GM18498 (cell line): ENCODE measurements around the gene TMEM259.

Source experiments
- ATAC-seq: cut with Tn5 transposase; IDR thresholded peaks from one replicate; pipeline ENCODE4 v1.9.1; 2021; ENCODE audit warnings: mild to moderate bottlenecking, moderate library complexity; ENCODE audit not compliant: unreplicated experiment

Gene TMEM259

DNA sequence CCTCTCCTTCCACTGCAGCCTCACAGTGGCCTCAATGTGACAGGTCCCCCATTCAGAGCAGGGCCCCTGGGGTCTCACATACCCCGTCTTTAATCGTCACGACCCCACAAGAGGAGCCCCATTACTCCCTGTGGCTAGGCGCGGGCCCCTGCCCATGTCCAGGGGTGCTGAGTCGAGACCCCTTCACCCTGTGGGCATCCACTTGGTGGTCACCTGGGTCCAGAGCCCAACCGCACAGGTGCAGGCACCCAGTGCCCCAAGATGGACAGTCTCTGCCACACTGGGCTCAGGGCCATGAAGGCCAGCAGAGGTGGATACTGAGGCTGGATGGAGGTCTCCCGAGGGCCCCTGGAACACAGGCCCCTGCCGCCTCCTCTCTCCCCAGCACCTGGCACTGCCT is 3.0 kb downstream of the TMEM259 start:
- ATAC-seq, result no peak

DNA sequence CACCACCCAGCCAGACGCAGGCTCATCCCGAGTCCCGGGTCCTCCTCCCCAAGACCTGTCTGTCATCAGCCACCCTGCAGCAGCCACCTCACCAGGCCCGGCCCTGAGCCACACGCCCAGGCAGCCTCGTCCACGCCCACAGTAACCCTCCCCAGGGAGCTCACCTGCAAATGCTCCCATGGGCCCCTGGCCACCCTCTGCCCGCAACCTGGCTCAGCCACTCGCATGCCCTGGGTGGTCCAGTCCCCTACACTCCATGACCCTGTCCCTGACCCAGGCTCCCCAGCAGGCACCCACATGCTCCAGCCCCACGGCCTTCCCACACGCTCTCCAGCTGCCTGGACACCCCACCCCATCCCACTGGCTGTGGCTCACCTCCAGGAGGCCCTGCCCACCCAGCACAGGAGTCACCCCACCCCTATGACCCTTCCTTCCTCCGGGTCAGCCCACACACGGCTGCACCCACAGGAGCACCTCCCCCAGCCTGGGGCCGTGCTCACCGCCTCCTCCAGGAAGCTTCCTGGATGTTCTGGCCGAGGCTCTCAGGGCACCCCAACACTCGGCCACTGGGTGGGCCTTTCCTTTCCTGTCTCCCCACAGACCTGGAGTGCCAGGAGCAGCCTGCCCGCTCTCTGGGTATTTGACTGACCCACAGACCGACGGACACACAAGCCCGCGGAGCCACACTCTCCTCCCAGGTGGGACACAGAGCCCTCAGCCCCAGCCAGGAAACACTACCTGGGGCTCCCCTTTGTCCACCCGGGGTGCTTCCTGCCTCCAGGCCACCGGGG is 3.6 kb downstream of the TMEM259 start:
- no peak for ATAC-seq

- no peak for ATAC-seq
These were observed 4.2 kb downstream of the TMEM259 start for GRCh38 chr19:1016647-1017114.

- no peak for ATAC-seq
These were observed 4.9 kb downstream of the TMEM259 start for GRCh38 chr19:1015782-1016646.

- ATAC-seq, result no peak
These were observed 5.7 kb downstream of the TMEM259 start for GRCh38 chr19:1015061-1015781.

- no peak for ATAC-seq
These were observed 6.5 kb downstream of the TMEM259 start for GRCh38 chr19:1014161-1015060.

DNA sequence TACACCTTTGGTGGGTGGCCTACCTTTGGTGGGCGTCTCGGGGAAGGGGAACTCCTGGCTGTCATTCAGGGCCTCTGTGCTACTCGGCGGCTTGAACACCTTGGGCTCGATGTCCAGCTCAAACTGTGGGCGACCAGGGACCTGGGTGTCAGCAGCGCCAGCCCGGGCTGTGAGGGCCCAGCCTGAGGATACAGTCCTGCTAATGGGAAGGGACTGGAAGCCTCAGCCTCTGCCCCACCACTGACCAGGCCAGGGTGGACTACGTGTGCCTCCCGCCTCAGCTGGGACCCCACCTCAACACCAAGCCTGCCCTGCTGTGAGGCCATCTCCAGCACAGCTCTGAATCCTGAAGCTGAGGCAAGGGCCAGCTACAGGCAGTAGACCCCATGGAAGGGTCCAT is 7.7 kb downstream of the TMEM259 start:
- ATAC-seq, result no peak

- no peak for ATAC-seq
These were observed 8.6 kb downstream of the TMEM259 start for GRCh38 chr19:1012334-1012733.

DNA sequence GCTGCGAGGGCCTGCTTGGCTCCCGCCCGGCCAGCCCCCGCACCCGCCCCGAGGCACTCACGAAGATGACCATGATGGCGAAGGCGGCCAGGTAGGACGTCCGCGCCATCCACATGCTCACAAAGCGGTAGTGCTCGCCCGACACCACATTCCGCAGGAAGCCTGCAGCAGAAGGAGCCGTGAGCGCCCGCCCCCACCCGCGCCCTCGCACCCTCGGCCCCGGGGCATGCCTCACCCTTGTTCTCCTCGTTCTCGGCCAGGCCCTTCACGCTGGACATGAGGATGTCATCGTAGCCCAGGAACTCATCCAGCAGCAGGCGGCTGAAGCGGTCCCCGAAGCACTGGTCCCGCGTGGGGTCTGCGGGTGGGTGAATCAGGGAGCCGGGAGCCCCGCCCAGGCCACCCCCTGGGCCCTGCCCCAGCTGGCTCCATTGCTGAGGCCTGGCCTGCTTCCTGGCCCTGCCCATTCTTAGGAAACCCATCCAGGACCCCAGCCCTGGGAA is 9.0 kb downstream of the TMEM259 start:
- ATAC-seq, result no peak

DNA sequence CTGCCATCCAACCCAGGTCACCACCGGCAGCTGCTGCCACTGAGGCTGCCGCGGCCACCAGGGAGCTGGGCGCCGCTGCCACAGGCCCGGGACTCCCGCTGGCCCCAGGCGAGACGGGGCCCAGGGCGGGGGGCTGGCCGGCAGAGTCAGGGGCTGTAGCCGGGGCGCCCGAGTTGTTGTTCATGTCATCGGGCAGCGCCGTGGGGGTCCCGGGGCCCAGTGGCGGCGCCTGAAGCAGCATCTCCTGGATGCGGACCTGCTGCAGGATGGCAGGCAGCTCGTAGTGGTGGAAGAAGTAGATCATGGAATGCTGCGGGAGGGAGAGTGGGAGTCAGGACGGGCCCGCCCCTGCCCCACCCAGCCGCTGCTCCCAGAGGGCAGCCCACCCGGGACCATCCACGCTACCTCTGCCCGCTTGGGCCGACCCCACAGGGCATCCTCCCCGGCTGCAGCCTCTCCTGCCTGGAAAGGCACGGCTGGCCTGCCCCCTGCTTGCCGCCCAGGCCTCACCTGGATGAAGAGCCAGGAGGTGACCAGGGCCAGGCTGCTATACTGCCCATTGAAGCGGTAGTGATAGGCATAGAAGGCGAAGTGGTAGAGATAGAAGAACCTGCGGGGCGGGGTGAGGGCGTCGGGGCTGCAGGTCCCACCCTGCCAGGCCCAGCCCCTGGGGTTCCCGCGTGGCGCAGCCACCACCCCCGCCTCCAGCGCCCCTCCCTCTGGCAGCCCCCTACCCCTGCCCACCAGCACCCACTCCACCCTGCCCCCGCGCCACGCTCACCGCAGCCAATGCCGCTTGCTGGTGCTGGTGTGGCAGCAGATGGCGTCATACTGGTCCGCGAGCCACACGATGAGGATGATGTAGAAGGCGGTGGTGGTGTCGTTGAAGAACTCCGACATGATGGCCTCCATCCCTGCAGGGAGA is 10.1 kb downstream of the TMEM259 start:
- no peak for ATAC-seq

DNA sequence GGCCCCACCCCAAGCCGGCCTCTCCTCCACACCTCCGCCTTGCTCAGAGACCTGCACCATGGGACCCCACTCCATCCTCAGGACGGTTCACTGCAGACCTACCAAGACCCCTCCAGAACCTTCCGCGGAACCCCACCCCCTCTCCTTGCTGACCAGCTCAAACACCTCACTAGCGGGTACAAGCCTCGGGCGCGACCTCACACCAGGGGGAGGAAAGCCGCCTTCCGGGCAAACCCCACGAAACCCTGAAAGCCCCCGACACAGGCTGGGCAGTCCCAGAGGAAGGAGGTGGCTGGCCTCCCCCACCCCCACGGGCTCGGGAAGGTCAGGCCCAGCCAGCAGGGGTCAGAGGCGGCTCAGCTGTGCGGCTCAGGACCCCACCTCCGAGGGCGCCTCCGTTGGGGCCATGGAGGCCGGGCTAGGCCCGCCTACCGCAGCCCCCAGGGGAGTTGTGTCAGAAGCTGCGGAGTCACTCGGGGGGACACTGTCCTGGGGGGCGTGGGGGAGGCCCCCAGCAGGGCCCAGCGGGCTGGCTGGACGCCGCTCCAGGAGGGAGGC is 10.9 kb downstream of the TMEM259 start:
- ATAC-seq, result no peak

DNA sequence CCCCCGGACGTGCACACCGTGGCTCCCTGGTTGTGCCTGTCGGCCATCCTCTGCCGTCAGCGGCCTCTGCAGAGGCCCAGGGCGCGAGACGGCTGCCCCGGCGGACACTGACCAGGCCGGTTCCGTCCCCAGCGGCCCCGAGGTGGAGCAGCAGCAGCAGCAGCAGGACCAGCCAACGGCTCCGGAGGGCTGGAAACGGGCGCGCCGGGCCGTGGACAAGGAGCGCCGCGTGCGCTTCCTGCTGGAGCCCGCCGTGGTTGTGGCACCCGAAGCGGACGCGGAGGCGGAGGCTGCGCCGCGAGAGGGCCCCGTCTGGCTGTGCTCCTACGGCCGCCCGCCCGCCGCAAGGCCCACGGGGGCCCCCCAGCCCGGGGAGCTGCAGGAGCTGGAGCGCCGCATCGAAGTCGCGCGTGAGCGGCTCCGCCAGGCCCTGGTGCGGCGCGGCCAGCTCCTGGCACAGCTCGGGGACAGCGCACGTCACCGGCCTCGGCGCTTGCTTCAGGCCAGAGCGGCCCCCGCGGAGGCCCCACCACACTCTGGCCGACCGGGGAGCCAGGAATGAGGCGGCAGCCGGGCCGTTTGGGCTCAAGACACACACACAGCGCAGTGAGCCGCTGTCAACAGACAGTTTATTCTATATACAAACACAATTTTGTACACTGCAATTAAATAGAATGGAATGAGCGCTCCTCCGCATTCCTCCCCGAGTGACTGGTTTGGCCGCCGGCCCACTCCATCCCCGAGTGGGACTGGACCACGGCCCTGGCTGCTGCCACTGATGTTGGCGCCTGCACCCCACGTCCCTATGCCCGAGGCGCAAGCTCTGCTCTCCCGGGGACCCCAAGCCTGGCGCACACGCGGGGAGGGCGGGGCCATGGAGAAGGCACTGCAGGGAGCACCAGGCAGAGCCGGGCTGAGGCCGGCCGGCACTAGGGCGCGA is 11.6 kb downstream of the TMEM259 start:
- no peak for ATAC-seq

DNA sequence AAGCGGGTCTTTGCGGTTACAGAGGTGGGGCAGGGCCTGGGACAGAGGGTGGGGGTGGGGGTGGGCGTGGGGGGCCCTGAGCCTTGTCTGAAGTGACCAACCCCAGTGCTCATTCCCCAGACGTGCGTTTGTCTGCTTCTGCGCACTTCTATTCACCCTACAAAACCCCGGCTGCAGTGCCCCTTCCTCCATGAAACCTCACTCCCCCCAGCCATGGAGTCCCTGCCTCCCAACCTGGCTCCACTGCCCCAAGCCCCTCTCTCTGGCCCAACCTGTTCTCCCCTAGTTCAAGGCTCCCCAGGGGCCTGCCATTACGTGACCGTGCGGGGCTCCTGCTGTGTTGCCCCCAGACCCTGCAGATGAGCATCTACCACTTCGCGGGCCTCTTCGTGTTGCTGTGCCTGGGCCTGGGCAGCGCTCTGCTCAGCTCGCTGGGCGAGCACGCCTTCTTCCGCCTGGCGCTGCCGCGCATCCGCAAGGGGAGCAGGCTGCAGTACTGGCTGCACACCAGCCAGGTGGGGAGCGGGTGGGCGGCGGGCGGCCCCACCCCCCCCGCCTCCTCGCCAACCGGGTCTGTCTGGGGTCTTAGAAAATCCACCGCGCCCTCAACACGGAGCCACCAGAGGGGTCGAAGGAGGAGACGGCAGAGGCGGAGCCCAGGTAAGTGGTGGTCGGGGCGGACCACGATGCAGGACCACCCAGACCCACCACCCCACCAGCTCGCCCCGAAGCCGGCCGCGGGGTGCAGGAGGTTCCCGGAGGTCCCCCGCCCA is 12.5 kb downstream of the TMEM259 start:
- ATAC-seq, result no peak

DNA sequence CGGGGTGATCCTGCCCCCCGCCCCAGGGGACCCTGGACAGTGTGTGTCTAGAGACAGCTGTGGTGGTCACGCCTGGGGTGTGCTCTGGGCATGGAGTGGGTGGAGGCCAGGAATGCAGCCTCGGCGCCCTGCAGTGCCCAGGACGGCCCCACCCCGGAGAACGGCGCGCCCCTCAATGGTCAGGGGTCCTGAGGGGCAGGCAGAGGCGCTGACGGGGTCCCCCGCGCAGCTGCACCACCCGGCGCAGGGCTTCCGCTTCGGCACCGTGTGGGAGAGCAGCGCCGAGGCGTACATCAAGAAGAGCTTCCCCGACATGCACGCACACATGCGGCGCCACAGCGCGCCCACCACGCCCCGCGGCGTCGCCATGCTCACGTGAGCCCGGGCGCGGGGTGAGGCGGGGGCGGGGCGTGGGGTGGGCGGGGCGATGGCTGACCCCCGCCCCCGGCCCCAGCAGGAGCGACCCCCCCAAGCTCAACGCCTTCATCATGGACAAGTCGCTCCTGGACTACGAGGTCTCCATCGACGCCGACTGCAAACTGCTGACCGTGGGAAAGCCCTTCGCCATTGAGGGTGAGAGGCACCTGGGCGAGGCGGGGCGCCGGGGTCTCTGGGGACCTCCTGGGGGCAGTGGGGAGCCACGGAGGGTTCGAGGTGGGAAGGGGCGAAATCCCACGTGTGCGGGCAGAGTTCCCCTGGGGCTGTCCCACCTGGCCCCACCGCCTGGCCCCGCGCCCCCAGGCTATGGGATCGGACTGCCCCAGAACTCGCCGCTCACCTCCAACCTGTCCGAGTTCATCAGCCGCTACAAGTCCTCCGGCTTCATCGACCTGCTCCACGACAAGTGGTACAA is 13.3 kb downstream of the TMEM259 start:
- ATAC-seq, result no peak

DNA sequence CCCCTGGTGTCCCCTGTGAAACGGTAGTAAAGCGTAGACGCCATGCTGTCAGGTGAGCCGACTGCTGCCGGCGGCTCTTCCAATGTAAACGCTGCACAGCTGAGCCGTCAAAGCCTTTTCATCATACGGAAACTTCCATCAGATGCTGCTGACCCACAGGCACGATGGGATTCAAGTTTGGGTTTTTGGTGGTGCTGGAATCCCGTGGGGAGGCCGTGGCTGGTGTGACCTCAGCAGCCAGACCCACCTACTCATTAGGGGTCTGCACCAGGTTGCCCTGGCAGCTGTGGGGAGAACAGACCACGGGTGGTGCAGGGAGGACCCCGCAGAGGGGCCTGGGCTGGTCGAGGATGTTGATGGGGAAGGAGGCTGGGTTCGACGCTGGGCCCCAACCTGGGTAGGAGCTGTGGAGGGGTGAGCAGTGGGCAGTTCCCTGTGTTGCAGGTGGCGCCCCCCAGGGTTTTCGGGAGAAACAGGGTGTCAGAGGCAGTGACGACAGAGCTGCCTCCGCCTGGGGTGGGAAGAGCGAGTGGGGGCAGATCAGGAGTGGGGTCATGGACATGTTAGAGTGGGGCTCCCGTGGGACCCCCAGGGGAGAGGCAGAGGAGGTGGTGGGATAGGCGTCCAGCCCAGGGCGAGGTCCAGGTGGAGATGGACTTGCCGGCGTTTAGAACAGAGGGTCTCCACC is 14.1 kb downstream of the TMEM259 start:
- no peak for ATAC-seq
